ENCODE results near the gene IMPA2.

DNA sequence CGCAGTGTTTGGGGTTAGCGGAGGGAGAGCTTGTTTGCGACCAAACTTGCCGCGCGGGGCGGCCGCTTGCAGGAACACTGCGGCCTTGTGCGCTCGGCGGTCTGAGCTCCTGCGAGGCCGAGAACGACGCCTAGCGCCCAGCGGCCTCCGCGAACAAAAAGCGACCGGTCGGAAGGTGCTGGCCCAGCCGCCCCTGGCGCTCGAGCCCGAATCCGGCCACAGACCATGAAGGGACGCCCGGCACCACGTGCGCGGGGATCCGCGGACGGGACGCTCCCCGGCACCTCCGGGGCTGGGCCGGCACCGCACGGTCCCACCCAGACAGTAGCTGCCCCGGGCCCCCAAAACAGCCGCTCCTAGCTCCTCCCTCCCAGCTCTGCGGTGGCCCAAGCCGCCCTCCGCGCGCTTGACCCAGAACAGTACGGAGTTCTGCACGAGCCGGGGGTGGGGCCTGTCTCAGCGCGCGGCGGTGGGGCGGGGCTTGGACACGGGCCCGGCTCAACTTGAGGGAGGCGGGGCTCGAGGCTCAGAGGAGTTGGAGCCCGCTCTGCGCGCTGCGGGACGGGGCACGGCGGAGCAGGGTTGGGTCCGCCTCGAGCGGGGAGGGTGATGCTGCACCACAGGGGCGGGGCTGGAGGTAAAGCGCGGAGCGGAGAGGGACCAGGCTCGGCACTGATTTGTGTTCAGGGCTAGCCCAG, 664 bp upstream of the IMPA2 start:
- peak; percentile 68 for TF ChIP-seq POLR2A (IDR thresholded peaks at IDR 0.05; ENCODE audit: low read length)
- no peak for TF ChIP-seq GATA1 (IDR thresholded peaks at IDR 0.05; ENCODE audit: low read depth, low read length)
